ENCODE measurements around the gene MMP2.

GRCh38 chr16:55438281-55438680 lies 40.7 kb upstream of the MMP2 start:
- no peak for TF ChIP-seq CTCF (IDR thresholded peaks at IDR 0.05)
- TF ChIP-seq POLR2A (IDR thresholded peaks at IDR 0.05), result no peak

Data from right lobe of liver (tissue), 4 donors.